Measurements from ENCODE around the gene WDR31.
"Not testable (repeated sequence)": the region's sequence is repeated elsewhere in the genome, so short reads cannot be mapped to it uniquely, and the experiment has no call there.

WDR31 gene

GRCh38 chr9:113368982-113369854, 29.1 kb upstream of the WDR31 start:
- DNase-seq (ENCODE audit: low spot score): peak; percentile 57

GRCh38 chr9:113368348-113368981, 28.4 kb upstream of the WDR31 start:
- DNase-seq (ENCODE audit: low spot score): no peak

GRCh38 chr9:113365652-113366051, 25.6 kb upstream of the WDR31 start:
- not testable (repeated sequence) for DNase-seq (ENCODE audit: low spot score)

GRCh38 chr9:113364951-113365350, 24.9 kb upstream of the WDR31 start:
- peak; percentile 64 for DNase-seq (ENCODE audit: low spot score)

- no peak for DNase-seq (ENCODE audit: low spot score)
Measured at GRCh38 chr9:113363336-113363735, 23.3 kb upstream of the WDR31 start.

GRCh38 chr9:113361304-113362018, 21.4 kb upstream of the WDR31 start:
- DNase-seq (ENCODE audit: low spot score): no peak

- no peak for DNase-seq (ENCODE audit: low spot score)
Measured at GRCh38 chr9:113360242-113360842, 20.3 kb upstream of the WDR31 start.

GRCh38 chr9:113359385-113359784, 19.3 kb upstream of the WDR31 start:
- DNase-seq (ENCODE audit: low spot score): no peak

- no peak for DNase-seq (ENCODE audit: low spot score)
Measured at GRCh38 chr9:113356686-113357292, 16.7 kb upstream of the WDR31 start.

GRCh38 chr9:113355040-113355596, 15.0 kb upstream of the WDR31 start:
- no peak for DNase-seq (ENCODE audit: low spot score)

- peak; percentile 79 for DNase-seq (ENCODE audit: low spot score)
Measured at GRCh38 chr9:113352411-113352810, 12.3 kb upstream of the WDR31 start.

GRCh38 chr9:113352006-113352405, 11.9 kb upstream of the WDR31 start:
- DNase-seq (ENCODE audit: low spot score): no peak

- DNase-seq (ENCODE audit: low spot score): no peak
Measured at GRCh38 chr9:113350937-113351336, 10.9 kb upstream of the WDR31 start.

- no peak for DNase-seq (ENCODE audit: low spot score)
Measured at GRCh38 chr9:113350107-113350661, 10.1 kb upstream of the WDR31 start.

- DNase-seq (ENCODE audit: low spot score): peak; percentile 69
Measured at GRCh38 chr9:113349445-113350094, 9.5 kb upstream of the WDR31 start, which contains the start of gene BSPRY. Gene BSPRY (plus strand): TSS chr9:113349541. CDS start chr9:113349580, 39 bp downstream.

- no peak for DNase-seq (ENCODE audit: low spot score)
Measured at GRCh38 chr9:113349066-113349444, 9.0 kb upstream of the WDR31 start.

GRCh38 chr9:113348437-113348836, 8.4 kb upstream of the WDR31 start:
- DNase-seq (ENCODE audit: low spot score): no peak

GRCh38 chr9:113345671-113346070, 5.6 kb upstream of the WDR31 start:
- DNase-seq (ENCODE audit: low spot score): no peak

GRCh38 chr9:113345190-113345589, 5.1 kb upstream of the WDR31 start:
- no peak for DNase-seq (ENCODE audit: low spot score)

GRCh38 chr9:113343732-113344231, 3.7 kb upstream of the WDR31 start:
- peak; percentile 90 for DNase-seq (ENCODE audit: low spot score)

All from hematopoietic multipotent progenitor cell treated with erythropoietin and hydrocortisone succinate and interleukin-3 and kit ligand, for 15 days (in vitro differentiated cells).